GM23338 (cell line): ENCODE measurements around the gene MYL11. TPM values are rescaled to one million over a fixed set of nuclear protein-coding genes. Genes with fewer than 3 reads are reported as not detected.

Source experiments
- ATAC-seq: fragments of 200-7000 bp; cut with Tn5 transposase; 3 replicates; pipeline ENCODE4 v1.9.1; 2020
- DNase-seq: peaks from one replicate; pipeline ENCODE4 v3.0.0-alpha.2; 2015; ENCODE audit warnings: low spot score
- H2AFZ ChIP-seq: fragments of 200-600 bp; sonication (generic); 2 replicates; pipeline ENCODE4 v1.8.0; 2016; ENCODE audit warnings: antibody characterized with exemption, mild to moderate bottlenecking, moderate library complexity
- H3F3A ChIP-seq: fragments of 200-600 bp; sonication (generic); replicated peaks from 2 replicates; pipeline ENCODE4 v1.8.0; 2017; ENCODE audit warnings: antibody characterized with exemption, mixed run types, low read depth
- H3K27ac ChIP-seq: fragments of 200-600 bp; sonication (generic); 2 replicates; pipeline ENCODE4 v1.6.1; 2016; ENCODE audit warnings: low read depth
- H3K27me3 ChIP-seq: fragments of 200-600 bp; sonication (generic); 2 replicates; pipeline ENCODE4 v1.8.0; 2016; ENCODE audit warnings: mild to moderate bottlenecking, mixed run types, moderate library complexity; ENCODE audit not compliant: insufficient read depth
- H3K36me3 ChIP-seq: fragments of 200-600 bp; sonication (generic); 2 replicates; pipeline ENCODE4 v1.8.0; 2016; ENCODE audit warnings: mild to moderate bottlenecking; ENCODE audit not compliant: insufficient read depth
- H3K4me1 ChIP-seq: fragments of 200-600 bp; sonication (generic); 2 replicates; pipeline ENCODE4 v1.8.0; 2016; ENCODE audit warnings: mild to moderate bottlenecking, moderate library complexity; ENCODE audit not compliant: insufficient read depth
- H3K4me2 ChIP-seq: fragments of 200-600 bp; sonication (generic); 2 replicates; pipeline ENCODE4 v1.7.1; 2017; ENCODE audit warnings: mixed run types
- H3K4me3 ChIP-seq: fragments of 200-600 bp; sonication (generic); 2 replicates; pipeline ENCODE4 v1.6.1; 2016; ENCODE audit warnings: mixed run types
- H3K79me2 ChIP-seq: fragments of 200-600 bp; sonication (generic); replicated peaks from 2 replicates; pipeline ENCODE4 v1.8.0; 2017; ENCODE audit warnings: mild to moderate bottlenecking; ENCODE audit not compliant: insufficient read depth
- H3K9me2 ChIP-seq: fragments of 200-600 bp; sonication (generic); 2 replicates; pipeline ENCODE4 v1.8.0; 2017; ENCODE audit not compliant: insufficient read depth
- H4K20me1 ChIP-seq: fragments of 200-600 bp; sonication (generic); replicated peaks from 2 replicates; pipeline ENCODE4 v1.8.0; 2017; ENCODE audit warnings: mild to moderate bottlenecking; ENCODE audit not compliant: insufficient read depth
- H3K27ac Mint-ChIP-seq: 2 replicates; pipeline ENCODE4 v1.8.0; 2020; ENCODE audit warnings: inconsistent platforms, mild to moderate bottlenecking, moderate library complexity, mixed read lengths
- H3K27me3 Mint-ChIP-seq: 3 replicates; pipeline ENCODE4 v1.8.0; 2022; ENCODE audit warnings: low read depth, mild to moderate bottlenecking, moderate library complexity, mixed read lengths, inconsistent platforms; ENCODE audit not compliant: insufficient read depth, poor library complexity
- H3K36me3 Mint-ChIP-seq: 3 replicates; pipeline ENCODE4 v1.8.0; 2021; ENCODE audit warnings: low read depth, mild to moderate bottlenecking, inconsistent platforms, moderate library complexity, mixed read lengths
- H3K4me1 Mint-ChIP-seq: 3 replicates; pipeline ENCODE4 v1.8.0; 2020; ENCODE audit warnings: mild to moderate bottlenecking, inconsistent platforms, mixed read lengths
- H3K4me3 Mint-ChIP-seq: 3 replicates; pipeline ENCODE4 v1.8.0; 2021; ENCODE audit warnings: moderate library complexity, mild to moderate bottlenecking, inconsistent platforms, mixed read lengths
- H3K9me3 Mint-ChIP-seq: 3 replicates; pipeline ENCODE4 v1.8.0; 2020; ENCODE audit warnings: moderate library complexity, mild to moderate bottlenecking, inconsistent platforms, mixed read lengths
- CREB1 ChIP-seq: fragments of 250-450 bp; sonication (Bioruptor Pico); IDR thresholded peaks from 2 replicates; pipeline ENCODE4 v1.5.0; 2020; ENCODE audit warnings: low read depth, mild to moderate bottlenecking, moderate library complexity
- CTCF ChIP-seq, 2 experiments: fragments of 200-600 bp in 1 of 2; sonication (generic) in 1 of 2; conservative IDR thresholded peaks; 2 replicates each; pipeline versions ENCODE4 v1.5.1 to v1.6.1; 2016 to 2017; ENCODE audit warnings: antibody characterized with exemption in 2 of 2, low read depth in 2 of 2, mild to moderate bottlenecking in 2 of 2, moderate library complexity in 1 of 2
- ETS1 ChIP-seq: IDR thresholded peaks from 2 replicates; pipeline ENCODE4 v1.6.1; 2016; ENCODE audit warnings: antibody characterized with exemption
- EZH2 ChIP-seq: fragments of 200-600 bp; sonication (generic); IDR thresholded peaks from one replicate; pipeline ENCODE4 v1.8.0; 2017; ENCODE audit warnings: antibody characterized with exemption, mild to moderate bottlenecking, low read depth; ENCODE audit not compliant: unreplicated experiment
- EZH2phosphoT487 ChIP-seq: fragments of 200-600 bp; sonication (generic); IDR thresholded peaks from one replicate; pipeline ENCODE4 v1.8.1; 2018; ENCODE audit warnings: antibody characterized with exemption; ENCODE audit not compliant: unreplicated experiment
- JUNB ChIP-seq: IDR thresholded peaks from one replicate; pipeline ENCODE4 v1.6.1; 2016; ENCODE audit warnings: antibody characterized with exemption; ENCODE audit not compliant: unreplicated experiment
- NANOG ChIP-seq: IDR thresholded peaks from 2 replicates; pipeline ENCODE4 v1.6.1; 2016; ENCODE audit warnings: antibody characterized with exemption, borderline replicate concordance
- POLR2AphosphoS5 ChIP-seq: IDR thresholded peaks from 2 replicates; pipeline ENCODE4 v1.6.1; 2016; ENCODE audit warnings: antibody characterized with exemption, low read depth
- ZNF114 ChIP-seq: fragments of 250-450 bp; sonication (Bioruptor Pico); IDR thresholded peaks from 2 replicates; pipeline ENCODE4 v1.5.0; 2020; ENCODE audit warnings: mild to moderate bottlenecking, moderate library complexity
- ZNF331 ChIP-seq: fragments of 250-450 bp; sonication (Bioruptor Pico); IDR thresholded peaks from 2 replicates; pipeline ENCODE4 v1.5.0; 2020; ENCODE audit warnings: low read depth, mild to moderate bottlenecking, moderate library complexity
- polyA plus RNA-seq: library from polyadenylated mRNA; unstranded; fragments of >200 nt; fragmentation: Nextera tagmentation; extraction: Ambion mirVana; gene quantifications from 2 replicates; pipeline ENCODE4 v1.2.1, GENCODE V29; 2016
- total RNA-seq: library from RNA; depleted of rRNA; stranded (reverse); fragments of >200 nt; shearing (Covaris generic); gene quantifications from 2 replicates; pipeline ENCODE4 v1.2.3, GENCODE V29; 2014

The MYL11 gene
- total and polyA plus RNA-seq, 2 experiments from 2014 or later = 3.5 TPM; not detected in 1

GRCh38 chr16:30355144-30355953, 19.3 kb upstream of the MYL11 start, which contains the start of gene CD2BP2:
TSS of gene CD2BP2 (minus strand) at chr16:30355308. CDS start at chr16:30354681, 627 bp downstream.
- H4K20me1 ChIP-seq = no peaks in the 10 kb centered on the region
- TF ChIP-seq ETS1 (peak; percentile 91), POLR2AphosphoS5 (peak; percentile 68), NANOG (no peak), EZH2phosphoT487 (no peak), CTCF (conservative IDR thresholded peaks at IDR 0.05; ENCODE audit: low read depth in 2 of 2) (no peak), CREB1 (CRISPR knock-in tag) (peak; percentile 95)
- peaks cover 22% of the 10 kb centered on the region for H3K27me3 Mint-ChIP-seq
- peak; percentile 88 for ATAC-seq
- H3K36me3 ChIP-seq = peaks cover 7% of the 10 kb centered on the region; the same call in 1 of the 2 replicates
- peaks cover 16% of the 10 kb centered on the region for H3K79me2 ChIP-seq
- peak within 1 kb of the TSS; percentile 97 for H3K27ac ChIP-seq
- H3K4me3 ChIP-seq = peak within 1 kb of the TSS; percentile 100
- H3F3A ChIP-seq = 0 out of 2 replicates have a peak, but pooled peaks cover 10% of the 10 kb centered on the region
- peak within 1 kb of the TSS; percentile 41; the same call in 1 of the 2 replicates for H2AFZ ChIP-seq
- H3K36me3 Mint-ChIP-seq = peaks cover 58% of the 10 kb centered on the region
- peaks cover 3% of the 10 kb centered on the region for H3K4me1 ChIP-seq
- no peaks in the 10 kb centered on the region for H3K9me2 ChIP-seq
- peak within 1 kb of the TSS; percentile 100 for H3K4me2 ChIP-seq
- peaks cover 29% of the 10 kb centered on the region for H3K4me1 Mint-ChIP-seq
- DNase-seq = peak; percentile 99
- H3K4me3 Mint-ChIP-seq = peak within 1 kb of the TSS; percentile 96
- peaks cover 4% of the 10 kb centered on the region; the same call in 2 of the 3 replicates for H3K9me3 Mint-ChIP-seq
- peak within 1 kb of the TSS; percentile 99 for H3K27ac Mint-ChIP-seq
- H3K27me3 ChIP-seq = no peaks in the 10 kb centered on the region

- peaks cover 54% of the 10 kb centered on the region for H3K36me3 Mint-ChIP-seq
- Histone ChIP-seq H3K27me3 (no peaks in the 10 kb centered on the region), H3K9me2 (no peaks in the 10 kb centered on the region), H3K4me2 (peak overlapping the region; percentile 81), H3K4me3 (peak overlapping the region; percentile 100), H3K4me1 (peaks cover 3% of the 10 kb centered on the region), H2AFZ (no peak overlapping the region), H3K79me2 (peaks cover 16% of the 10 kb centered on the region), H3K27ac (peak overlapping the region; percentile 97), H3F3A (0 out of 2 replicates have a peak, but pooled peaks cover 8% of the 10 kb centered on the region), H4K20me1 (no peaks in the 10 kb centered on the region), H3K36me3 (peaks cover 7% of the 10 kb centered on the region; the same call in 1 of the 2 replicates)
- H3K27me3 Mint-ChIP-seq = peaks cover 23% of the 10 kb centered on the region
- DNase-seq (no peak), ATAC-seq (peak; percentile 1; the same call in 1 of the 3 replicates)
- peak overlapping the region; percentile 96 for H3K4me3 Mint-ChIP-seq
- H3K4me1 Mint-ChIP-seq = peaks cover 31% of the 10 kb centered on the region
- H3K9me3 Mint-ChIP-seq = peaks cover 4% of the 10 kb centered on the region; the same call in 2 of the 3 replicates
- H3K27ac Mint-ChIP-seq = peak overlapping the region; percentile 99
- TF ChIP-seq ETS1 (no peak), JUNB (no peak), ZNF114 (CRISPR knock-in tag) (no peak), CREB1 (CRISPR knock-in tag) (no peak), ZNF331 (CRISPR knock-in tag) (no peak), EZH2 (no peak), CTCF (conservative IDR thresholded peaks at IDR 0.05; ENCODE audit: low read depth in 2 of 2) (no peak)
These were observed 18.7 kb upstream of the MYL11 start for GRCh38 chr16:30355954-30356308.
